Measurements from ENCODE around the gene ZNF813. TPM values are rescaled to one million over a fixed set of nuclear protein-coding genes. Genes with fewer than 3 reads are reported as not detected.

ZNF813 gene
- total and polyA plus RNA-seq, 4 experiments from 2014 or later = 0.86 to 10.1 (median 7.6) TPM

DNA sequence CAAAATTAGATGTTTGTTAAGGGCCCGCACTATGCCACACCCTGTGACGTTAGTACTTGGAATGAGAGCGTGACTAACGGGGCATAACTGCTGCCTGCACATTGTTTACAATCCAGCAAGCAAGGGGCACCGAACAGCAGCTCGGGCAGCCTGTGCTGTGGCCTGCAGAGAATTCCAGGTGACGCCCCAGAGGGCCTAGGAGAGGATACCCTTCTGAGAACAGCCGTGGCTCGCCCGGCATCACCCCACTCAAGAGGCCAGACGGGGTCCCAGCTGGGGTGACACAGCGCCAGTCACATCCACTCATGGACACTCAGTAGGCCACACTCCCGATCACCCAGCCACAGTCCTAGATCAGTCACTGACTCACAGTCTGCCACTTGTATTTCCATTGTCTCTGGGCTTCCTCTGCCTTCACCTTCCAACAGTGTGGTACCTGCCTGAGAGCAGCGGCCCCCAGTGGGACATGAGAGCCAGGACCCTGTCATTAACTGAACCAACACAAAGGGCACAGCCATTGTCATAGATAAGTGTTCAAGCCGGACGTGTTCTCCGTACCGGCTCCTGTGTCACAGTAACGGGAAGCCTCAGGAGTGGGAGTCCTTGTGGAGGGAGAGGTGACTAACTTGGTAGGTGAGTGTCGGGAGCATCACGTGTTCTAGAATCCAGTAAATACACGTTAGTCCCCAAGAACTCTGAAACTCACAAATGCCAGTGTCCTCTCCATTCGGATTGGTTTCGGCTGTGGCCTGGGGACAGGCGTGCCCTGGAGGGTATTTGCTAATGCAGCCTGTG lies 77.9 kb downstream of the ZNF813 start:
- ChIA-PET CTCF (ENCODE audit: partially characterized antibody) (no interaction called here), POLR2A (ENCODE audit: partially characterized antibody) (no interaction called here)
- H3K9me3 ChIP-seq (ENCODE audit: control insufficient read depth in 1 of 2, low read length in 2 of 2) = no peaks in the 10 kb centered on the region
- H3K36me3 Mint-ChIP-seq = peaks cover 46 to 65% of the 10 kb centered on the region in 2 donors
- no peak overlapping the region for H3K4me3 Mint-ChIP-seq
- H3K27me3 ChIP-seq (ENCODE audit: insufficient read depth, low read length) = no peaks in the 10 kb centered on the region
- H3K4me1 Mint-ChIP-seq = peaks cover 16 to 47% (median 32%) of the 10 kb centered on the region in 4 donors
- intact Hi-C loops (cut with micrococcal nuclease) = no loop called here
- no peaks in the 10 kb centered on the region for H3K27me3 Mint-ChIP-seq
- H3K27ac ChIP-seq (ENCODE audit: low read depth, low read length) = no peak overlapping the region
- H3K4me3 ChIP-seq (ENCODE audit: low read length in 2 of 2) = no peak overlapping the region
- H3K27ac Mint-ChIP-seq = peak overlapping the region in 3 of 7 donors; percentile 55 to 80 (median 61)
- no peaks in the 10 kb centered on the region for H3K4me1 ChIP-seq (ENCODE audit: insufficient read depth, low read length)
- peaks cover 8% of the 10 kb centered on the region for H3K36me3 ChIP-seq (ENCODE audit: insufficient read depth, low read length)
- no peak for DNase-seq
- H3K9me3 Mint-ChIP-seq = peaks cover 0 to 30% (median 17%) of the 10 kb centered on the region in 8 donors

Other genes starting within 250 kb of the ZNF813 start
- 10 to 100 TPM; 19.8 to 24.2 TPM for gene ZNF677, start 212.9 kb upstream of the ZNF813 start, total RNA-seq
- gene ZNF677, start 212.9 kb upstream of the ZNF813 start, polyA plus RNA-seq = 10 to 100 TPM; 14.3 to 19.1 TPM
- gene VN1R2, start 209.4 kb upstream of the ZNF813 start, total RNA-seq = not detected
- not detected for gene VN1R2, start 209.4 kb upstream of the ZNF813 start, polyA plus RNA-seq
- gene VN1R4, start 200.0 kb upstream of the ZNF813 start, total RNA-seq = not detected
- not detected for gene VN1R4, start 200.0 kb upstream of the ZNF813 start, polyA plus RNA-seq
- gene ZNF845, start 134.0 kb upstream of the ZNF813 start, total RNA-seq = 10 to 100 TPM; 18.0 to 19.4 TPM
- gene ZNF845, start 134.0 kb upstream of the ZNF813 start, polyA plus RNA-seq = 10 to 100 TPM; 12.2 to 13.4 TPM
- gene ZNF525, start 102.0 kb upstream of the ZNF813 start, total RNA-seq = 10 to 100 TPM; 36.5 to 36.6 TPM
- gene ZNF525, start 102.0 kb upstream of the ZNF813 start, polyA plus RNA-seq = 1 to 10 TPM; 2.4 to 9.3 TPM
- gene ZNF765, start 72.6 kb upstream of the ZNF813 start, total RNA-seq = 10 to 100 TPM; 20.9 to 21.6 TPM
- gene ZNF765, start 72.6 kb upstream of the ZNF813 start, polyA plus RNA-seq = 1 to 10 TPM; 7.2 to 9.9 TPM
- gene ZNF761, start 35.7 kb upstream of the ZNF813 start, total RNA-seq = 10 to 100 TPM; 18.3 to 20.2 TPM
- gene ZNF761, start 35.7 kb upstream of the ZNF813 start, polyA plus RNA-seq = 10 to 100 TPM; 11.2 to 11.4 TPM
- gene ZNF331, start 70.4 kb downstream of the ZNF813 start, total RNA-seq = 10 to 100 TPM; 56.5 to 58.3 TPM
- 10 to 100 TPM; 27.9 to 36.0 TPM for gene ZNF331, start 70.4 kb downstream of the ZNF813 start, polyA plus RNA-seq
- gene DPRX, start 164.3 kb downstream of the ZNF813 start, total RNA-seq = not detected
- gene DPRX, start 164.3 kb downstream of the ZNF813 start, polyA plus RNA-seq = not detected